ENCODE results near the gene PI3. TPM values are rescaled to one million over a fixed set of nuclear protein-coding genes. Genes with fewer than 3 reads are reported as not detected.

PI3 gene
- total and polyA plus RNA-seq, 9 of the 15 experiments (the other 6 are each of a cell fraction or from before 2014, with no cell fraction given): not detected

DNA sequence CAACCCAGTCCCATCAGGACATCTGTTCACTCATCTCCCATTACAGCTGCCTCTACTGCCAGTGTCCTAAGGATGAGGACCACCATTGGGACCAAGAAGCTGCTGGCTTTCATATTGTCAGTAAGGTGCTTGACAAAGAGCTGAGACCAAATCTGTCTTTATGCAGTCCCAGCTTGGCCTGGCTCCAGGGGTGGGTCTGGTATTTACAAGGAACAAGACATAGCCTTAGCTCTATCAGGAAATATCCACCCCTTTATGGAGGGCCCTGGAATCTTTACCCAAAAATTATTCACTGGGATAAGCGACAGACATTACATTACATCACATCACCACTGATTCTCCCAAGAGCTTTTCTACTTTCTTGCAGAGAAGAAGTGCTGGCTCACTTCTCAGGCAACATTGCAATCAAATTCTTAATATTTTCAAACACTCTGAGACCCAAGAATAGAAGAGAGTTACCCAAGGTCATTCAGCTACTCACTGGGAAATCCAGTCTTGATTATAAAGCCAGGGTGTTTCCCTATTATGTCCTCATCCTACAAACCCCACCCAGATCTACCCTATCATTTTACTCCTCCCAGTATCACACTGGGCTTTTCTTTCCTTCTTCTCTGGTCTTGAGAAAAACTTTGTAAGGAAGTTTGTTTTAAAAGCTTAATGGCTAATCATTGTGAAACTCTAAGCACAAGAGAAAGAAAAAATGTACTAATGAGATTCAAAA lies 11.5 kb upstream of the PI3 start:
- intact Hi-C loops (cut with micrococcal nuclease) (no loop called here), in situ Hi-C loops (cut with MboI) (no loop called here)
- TF ChIP-seq ZFP36 (IDR thresholded peaks at IDR 0.05; ENCODE audit: low read depth, low read length, partially characterized antibody) (no peak), RCOR1 (IDR thresholded peaks at IDR 0.05; ENCODE audit: borderline replicate concordance in 1 of 2, low read depth in 2 of 2, low read length in 2 of 2) (no peak), TRIM28 (IDR thresholded peaks at IDR 0.05) (no peak), GATAD2A (IDR thresholded peaks at IDR 0.05) (no peak)
- TF ChIP-seq, protein P1, sequence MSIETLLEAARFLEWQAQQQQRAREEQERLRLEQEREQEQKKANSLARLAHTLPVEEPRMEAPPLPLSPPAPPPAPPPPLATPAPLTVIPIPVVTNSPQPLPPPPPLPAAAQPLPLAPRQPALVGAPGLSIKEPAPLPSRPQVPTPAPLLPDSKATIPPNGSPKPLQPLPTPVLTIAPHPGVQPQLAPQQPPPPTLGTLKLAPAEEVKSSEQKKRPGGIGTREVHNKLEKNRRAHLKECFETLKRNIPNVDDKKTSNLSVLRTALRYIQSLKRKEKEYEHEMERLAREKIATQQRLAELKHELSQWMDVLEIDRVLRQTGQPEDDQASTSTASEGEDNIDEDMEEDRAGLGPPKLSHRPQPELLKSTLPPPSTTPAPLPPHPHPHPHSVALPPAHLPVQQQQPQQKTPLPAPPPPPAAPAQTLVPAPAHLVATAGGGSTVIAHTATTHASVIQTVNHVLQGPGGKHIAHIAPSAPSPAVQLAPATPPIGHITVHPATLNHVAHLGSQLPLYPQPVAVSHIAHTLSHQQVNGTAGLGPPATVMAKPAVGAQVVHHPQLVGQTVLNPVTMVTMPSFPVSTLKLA (conservative IDR thresholded peaks at IDR 0.05): no peak
- TF ChIP-seq, protein P2, sequence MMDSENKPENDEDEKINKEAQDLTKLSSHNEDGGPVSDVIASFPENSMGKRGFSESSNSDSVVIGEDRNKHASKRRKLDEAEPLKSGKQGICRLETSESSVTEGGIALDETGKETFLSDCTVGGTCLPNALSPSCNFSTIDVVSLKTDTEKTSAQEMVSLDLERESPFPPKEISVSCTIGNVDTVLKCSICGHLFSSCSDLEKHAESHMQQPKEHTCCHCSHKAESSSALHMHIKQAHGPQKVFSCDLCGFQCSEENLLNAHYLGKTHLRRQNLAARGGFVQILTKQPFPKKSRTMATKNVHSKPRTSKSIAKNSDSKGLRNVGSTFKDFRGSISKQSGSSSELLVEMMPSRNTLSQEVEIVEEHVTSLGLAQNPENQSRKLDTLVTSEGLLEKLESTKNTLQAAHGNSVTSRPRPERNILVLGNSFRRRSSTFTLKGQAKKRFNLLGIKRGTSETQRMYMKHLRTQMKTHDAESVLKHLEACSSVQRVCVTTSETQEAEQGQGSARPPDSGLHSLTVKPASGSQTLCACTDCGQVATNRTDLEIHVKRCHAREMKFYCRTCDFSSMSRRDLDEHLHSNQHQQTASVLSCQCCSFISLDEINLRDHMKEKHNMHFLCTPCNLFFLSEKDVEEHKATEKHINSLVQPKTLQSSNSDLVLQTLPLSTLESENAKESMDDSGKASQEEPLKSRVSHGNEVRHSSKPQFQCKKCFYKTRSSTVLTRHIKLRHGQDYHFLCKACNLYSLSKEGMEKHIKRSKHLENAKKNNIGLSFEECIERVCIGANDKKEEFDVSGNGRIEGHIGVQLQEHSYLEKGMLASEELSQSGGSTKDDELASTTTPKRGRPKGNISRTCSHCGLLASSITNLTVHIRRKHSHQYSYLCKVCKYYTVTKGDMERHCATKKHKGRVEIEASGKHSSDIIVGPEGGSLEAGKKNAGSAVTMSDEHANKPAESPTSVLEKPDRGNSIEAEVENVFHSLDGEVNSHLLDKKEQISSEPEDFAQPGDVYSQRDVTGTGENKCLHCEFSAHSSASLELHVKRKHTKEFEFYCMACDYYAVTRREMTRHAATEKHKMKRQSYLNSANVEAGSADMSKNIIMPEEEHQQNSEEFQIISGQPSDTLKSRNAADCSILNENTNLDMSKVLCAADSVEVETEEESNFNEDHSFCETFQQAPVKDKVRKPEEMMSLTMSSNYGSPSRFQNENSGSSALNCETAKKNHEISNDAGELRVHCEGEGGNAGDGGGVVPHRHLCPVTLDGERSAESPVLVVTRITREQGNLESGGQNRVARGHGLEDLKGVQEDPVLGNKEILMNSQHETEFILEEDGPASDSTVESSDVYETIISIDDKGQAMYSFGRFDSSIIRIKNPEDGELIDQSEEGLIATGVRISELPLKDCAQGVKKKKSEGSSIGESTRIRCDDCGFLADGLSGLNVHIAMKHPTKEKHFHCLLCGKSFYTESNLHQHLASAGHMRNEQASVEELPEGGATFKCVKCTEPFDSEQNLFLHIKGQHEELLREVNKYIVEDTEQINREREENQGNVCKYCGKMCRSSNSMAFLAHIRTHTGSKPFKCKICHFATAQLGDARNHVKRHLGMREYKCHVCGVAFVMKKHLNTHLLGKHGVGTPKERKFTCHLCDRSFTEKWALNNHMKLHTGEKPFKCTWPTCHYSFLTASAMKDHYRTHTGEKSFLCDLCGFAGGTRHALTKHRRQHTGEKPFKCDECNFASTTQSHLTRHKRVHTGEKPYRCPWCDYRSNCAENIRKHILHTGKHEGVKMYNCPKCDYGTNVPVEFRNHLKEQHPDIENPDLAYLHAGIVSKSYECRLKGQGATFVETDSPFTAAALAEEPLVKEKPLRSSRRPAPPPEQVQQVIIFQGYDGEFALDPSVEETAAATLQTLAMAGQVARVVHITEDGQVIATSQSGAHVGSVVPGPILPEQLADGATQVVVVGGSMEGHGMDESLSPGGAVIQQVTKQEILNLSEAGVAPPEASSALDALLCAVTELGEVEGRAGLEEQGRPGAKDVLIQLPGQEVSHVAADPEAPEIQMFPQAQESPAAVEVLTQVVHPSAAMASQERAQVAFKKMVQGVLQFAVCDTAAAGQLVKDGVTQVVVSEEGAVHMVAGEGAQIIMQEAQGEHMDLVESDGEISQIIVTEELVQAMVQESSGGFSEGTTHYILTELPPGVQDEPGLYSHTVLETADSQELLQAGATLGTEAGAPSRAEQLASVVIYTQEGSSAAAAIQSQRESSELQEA (IDR thresholded peaks at IDR 0.05; ENCODE audit: low read depth): no peak
- TF ChIP-seq, protein P3, sequence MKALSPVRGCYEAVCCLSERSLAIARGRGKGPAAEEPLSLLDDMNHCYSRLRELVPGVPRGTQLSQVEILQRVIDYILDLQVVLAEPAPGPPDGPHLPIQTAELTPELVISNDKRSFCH (CRISPR knock-in tag; IDR thresholded peaks at IDR 0.05): no peak
- TF ChIP-seq, protein P3 (tag; IDR thresholded peaks at IDR 0.05): no peak
- Histone ChIP-seq H3K4me3 (no peak overlapping the region), H3K9me3 (replicated peaks; ENCODE audit: control insufficient read depth, insufficient read depth, low read depth, low read length) (no peaks in the 10 kb centered on the region), H2AFZ (ENCODE audit: low read depth, low read length) (no peak overlapping the region), H4K20me1 (replicated peaks; ENCODE audit: control insufficient read depth, insufficient read depth, low read length) (no peaks in the 10 kb centered on the region), H3K9me1 (ENCODE audit: control insufficient read depth, insufficient read depth, low read length) (no peaks in the 10 kb centered on the region), H3K36me3 (ENCODE audit: control insufficient read depth, insufficient read depth, low read length) (no peaks in the 10 kb centered on the region), H3K4me2 (ENCODE audit: insufficient read depth, low read length) (no peak overlapping the region), H3K79me2 (ENCODE audit: control insufficient read depth, insufficient read depth, low read length) (no peaks in the 10 kb centered on the region), H3K9ac (ENCODE audit: insufficient read depth in 1 of 2, low read depth in 2 of 2, low read length in 2 of 2) (no peak overlapping the region), H3K27me3 (ENCODE audit: control insufficient read depth in 2 of 2, insufficient read depth in 2 of 2, low read length in 2 of 2) (no peaks in the 10 kb centered on the region), H3K4me1 (replicated peaks in 1 of 2; ENCODE audit: control insufficient read depth in 2 of 2, insufficient read depth in 2 of 2, low read length in 2 of 2) (no peaks in the 10 kb centered on the region), H3K27ac (ENCODE audit: extremely low read depth, low read depth, low read length) (no peak overlapping the region)
- ChIA-PET POLR2A (interaction anchor here (0.6 to 1.1 kb wide), 2 partner anchors 53 to 792 kb away, joined by 3 to 4 read pairs; no protein-coding TSS in a partner anchor), CTCF (ENCODE audit: low intra/inter-chr PET ratio) (no interaction called here)
- no peak for DNase-seq (ENCODE audit: extremely low read depth in 1 of 4, low spot score in 3 of 4)
- no TSS peak for BruUV-seq (replicated peaks)
- no peak for ATAC-seq
- FAIRE-seq: no peak
- 0% methylated on average over 1 of the region's 1 CpG for WGBS (ENCODE audit: insufficient coverage, low coverage, missing lambda C conversion rate)

All from K562 (cell line).